IMR-90 (cell line): ENCODE results near the gene PARD6G.

Source experiments
- BHLHE40 ChIP-seq: fragments of 150-350 bp; IDR thresholded peaks from 2 replicates; pipeline ENCODE4 v1.6.1; 2016; ENCODE audit warnings: mild to moderate bottlenecking, low read depth, low read length
- CEBPB ChIP-seq: IDR thresholded peaks from 2 replicates; pipeline ENCODE4 v1.6.1; 2012; ENCODE audit warnings: low read depth, low read length, improper control_type of control experiment
- CHD1 ChIP-seq: IDR thresholded peaks from 2 replicates; pipeline ENCODE4 v1.6.1; 2012; ENCODE audit warnings: low read depth, low read length, improper control_type of control experiment
- CTCF ChIP-seq: conservative IDR thresholded peaks from 2 replicates; pipeline ENCODE4 v1.5.1; 2012; ENCODE audit warnings: mild to moderate bottlenecking, low read depth, low read length, improper control_type of control experiment
- MAZ ChIP-seq: IDR thresholded peaks from 2 replicates; pipeline ENCODE4 v1.6.1; 2012; ENCODE audit warnings: low read depth, mild to moderate bottlenecking, low read length, improper control_type of control experiment, moderate library complexity, borderline replicate concordance
- POLR2A ChIP-seq: IDR thresholded peaks from 2 replicates; pipeline ENCODE4 v1.6.1; 2012; ENCODE audit warnings: mild to moderate bottlenecking, low read depth, low read length
- RAD21 ChIP-seq: IDR thresholded peaks from 2 replicates; pipeline ENCODE4 v1.6.1; 2012; ENCODE audit warnings: low read length, improper control_type of control experiment
- RCOR1 ChIP-seq: IDR thresholded peaks from 2 replicates; pipeline ENCODE4 v1.6.1; 2012; ENCODE audit warnings: mild to moderate bottlenecking, low read length, improper control_type of control experiment; ENCODE audit not compliant: insufficient replicate concordance
- RFX5 ChIP-seq: IDR thresholded peaks from 2 replicates; pipeline ENCODE4 v1.8.0; 2012; ENCODE audit warnings: low read depth, mild to moderate bottlenecking, low read length, moderate library complexity
- SMC3 ChIP-seq: fragments of 150-350 bp; IDR thresholded peaks from 2 replicates; pipeline ENCODE4 v1.6.1; 2016; ENCODE audit warnings: low read depth, mild to moderate bottlenecking, antibody characterized with exemption, low read length, moderate library complexity
- TF ChIP-seq, protein P1 (sequence below): fragments of 150-350 bp; IDR thresholded peaks from 2 replicates; pipeline ENCODE4 v1.6.1; 2016; ENCODE audit warnings: low read depth, mild to moderate bottlenecking, low read length, moderate library complexity, borderline replicate concordance
- TF ChIP-seq, protein P2 (sequence below): fragments of 150-350 bp; IDR thresholded peaks from 2 replicates; pipeline ENCODE4 v1.6.1; 2017; ENCODE audit warnings: mild to moderate bottlenecking, antibody characterized with exemption, low read length, low read depth

DNA sequence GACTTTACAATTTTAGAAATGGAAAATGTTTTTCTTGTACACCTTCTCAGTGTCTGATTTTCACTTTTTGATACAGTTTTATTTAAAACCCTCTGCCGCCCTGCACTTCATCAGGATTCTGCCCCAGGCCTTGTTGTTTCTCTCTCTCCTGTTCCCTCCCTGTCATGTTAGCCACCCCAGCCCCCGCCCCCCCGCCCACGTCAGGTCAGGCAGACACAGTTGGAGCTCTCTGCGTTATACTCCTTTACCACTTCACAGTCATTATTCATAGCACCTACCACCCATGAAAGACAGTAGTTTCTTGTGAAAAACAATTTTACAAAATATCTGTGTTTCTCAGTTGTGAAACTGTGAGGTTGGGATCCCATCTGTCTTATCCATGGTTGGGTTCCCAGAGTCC, 116.8 kb downstream of the PARD6G start:
- TF ChIP-seq CTCF, result no peak
- no peak for TF ChIP-seq CHD1
- TF ChIP-seq SMC3, result no peak
- TF ChIP-seq POLR2A, result no peak
- no peak for TF ChIP-seq RFX5
- TF ChIP-seq, protein P1, sequence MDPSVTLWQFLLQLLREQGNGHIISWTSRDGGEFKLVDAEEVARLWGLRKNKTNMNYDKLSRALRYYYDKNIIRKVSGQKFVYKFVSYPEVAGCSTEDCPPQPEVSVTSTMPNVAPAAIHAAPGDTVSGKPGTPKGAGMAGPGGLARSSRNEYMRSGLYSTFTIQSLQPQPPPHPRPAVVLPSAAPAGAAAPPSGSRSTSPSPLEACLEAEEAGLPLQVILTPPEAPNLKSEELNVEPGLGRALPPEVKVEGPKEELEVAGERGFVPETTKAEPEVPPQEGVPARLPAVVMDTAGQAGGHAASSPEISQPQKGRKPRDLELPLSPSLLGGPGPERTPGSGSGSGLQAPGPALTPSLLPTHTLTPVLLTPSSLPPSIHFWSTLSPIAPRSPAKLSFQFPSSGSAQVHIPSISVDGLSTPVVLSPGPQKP, result no peak
- no peak for TF ChIP-seq RAD21
- TF ChIP-seq RCOR1, result no peak
- TF ChIP-seq, protein P2, sequence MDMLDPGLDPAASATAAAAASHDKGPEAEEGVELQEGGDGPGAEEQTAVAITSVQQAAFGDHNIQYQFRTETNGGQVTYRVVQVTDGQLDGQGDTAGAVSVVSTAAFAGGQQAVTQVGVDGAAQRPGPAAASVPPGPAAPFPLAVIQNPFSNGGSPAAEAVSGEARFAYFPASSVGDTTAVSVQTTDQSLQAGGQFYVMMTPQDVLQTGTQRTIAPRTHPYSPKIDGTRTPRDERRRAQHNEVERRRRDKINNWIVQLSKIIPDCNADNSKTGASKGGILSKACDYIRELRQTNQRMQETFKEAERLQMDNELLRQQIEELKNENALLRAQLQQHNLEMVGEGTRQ, result no peak
- TF ChIP-seq BHLHE40, result no peak
- no peak for TF ChIP-seq MAZ
- no peak for TF ChIP-seq CEBPB
